A549 (cell line): Measurements from ENCODE around the gene TRIM45. TPM values are rescaled to one million over a fixed set of nuclear protein-coding genes. Genes with fewer than 3 reads are reported as not detected.
A peak's percentile ranks its signal among the peaks of the same experiment; 100 is the strongest.

Source experiments
- ATAC-seq, 2 experiments: fragments of 200-7000 bp in 1 of 2; fragments of >200 bp in 1 of 2; cut with Nextera tagmentation in 1 of 2; cut with Tn5 transposase in 1 of 2; 3 replicates each; pipeline versions ENCODE4 v1.8.0 to v1.9.1; 2018 to 2020; ENCODE audit warnings: mild to moderate bottlenecking in 1 of 2, moderate library complexity in 1 of 2
- CTCF ChIA-PET: fragments of 300-600 bp; sonication (Branson Sonifier 250); formaldehyde crosslinking; extraction: SDS; loops from one replicate; lab custom pipeline; 2021; ENCODE audit warnings: antibody characterized with exemption, inconsistent platforms; lab: Yijun Ruan, JAX
- POLR2A ChIA-PET: fragments of 350-600 bp; formaldehyde crosslinking; extraction: SDS; loops from one replicate; lab custom pipeline; 2021; ENCODE audit warnings: antibody characterized with exemption, inconsistent platforms; lab: Yijun Ruan, JAX
- DNase-seq, 2 experiments: peaks; one replicate each; pipeline versions ENCODE4 v3.0.0 to v3.0.0-alpha.2; 2011 to 2016; ENCODE audit warnings: low read depth in 1 of 2, low spot score in 1 of 2
- FAIRE-seq: peaks from 2 replicates; lab custom pipeline; 2011; peaks lifted over from hg19 to GRCh38; lab: Jason Lieb, UNC
- H3K27ac ChIP-seq, 2 experiments: fragments of >200 bp; sonication (Bioruptor Twin); formaldehyde crosslinking; 3 replicates each; pipeline ENCODE4 v1.5.1; 2016 to 2017
- H3K4me1 ChIP-seq: fragments of >200 bp; sonication (Bioruptor Twin); formaldehyde crosslinking; 3 replicates; pipeline ENCODE4 v1.6.1; 2016
- H3K4me2 ChIP-seq: fragments of >200 bp; sonication (Bioruptor Twin); formaldehyde crosslinking; 3 replicates; pipeline ENCODE4 v1.6.1; 2016
- H3K4me3 ChIP-seq: fragments of >200 bp; sonication (Bioruptor Twin); formaldehyde crosslinking; 3 replicates; pipeline ENCODE4 v1.5.1; 2016
- H3K9me3 ChIP-seq: fragments of >200 bp; sonication (Bioruptor Twin); formaldehyde crosslinking; 3 replicates; pipeline ENCODE4 v1.6.1; 2016
- ATOH8 ChIP-seq: fragments of 250-450 bp; sonication (Bioruptor Pico); IDR thresholded peaks from 2 replicates; pipeline ENCODE4 v1.5.0; 2020; ENCODE audit warnings: low read depth, mild to moderate bottlenecking, moderate library complexity
- BCL3 ChIP-seq: fragments of >200 bp; sonication (Bioruptor Twin); formaldehyde crosslinking; IDR thresholded peaks from 3 replicates; pipeline ENCODE4 v1.6.1; 2016
- BHLHE40 ChIP-seq: IDR thresholded peaks from 2 replicates; pipeline ENCODE4 v1.6.1; 2012; ENCODE audit warnings: low read depth, low read length, inconsistent platforms
- CHD2 ChIP-seq: fragments of 150-350 bp; IDR thresholded peaks from 2 replicates; pipeline ENCODE4 v1.6.1; 2014; ENCODE audit warnings: low read length; ENCODE audit not compliant: partially characterized antibody
- ELK1 ChIP-seq: fragments of 150-350 bp; IDR thresholded peaks from 2 replicates; pipeline ENCODE4 v1.6.1; 2014; ENCODE audit warnings: low read depth, mild to moderate bottlenecking, low read length
- ESRRA ChIP-seq: fragments of 150-350 bp; IDR thresholded peaks from 2 replicates; pipeline ENCODE4 v1.6.1; 2014; ENCODE audit warnings: mild to moderate bottlenecking, low read length, borderline replicate concordance
- FOSB ChIP-seq: fragments of 250-450 bp; sonication (Bioruptor Pico); IDR thresholded peaks from 2 replicates; pipeline ENCODE4 v1.5.0; 2020; ENCODE audit warnings: mild to moderate bottlenecking, moderate library complexity
- FOSL2 ChIP-seq, 2 experiments: fragments of 450-650 bp in 1 of 2; fragments of >200 bp in 1 of 2; sonication (Bioruptor Twin) in 1 of 2; formaldehyde crosslinking; IDR thresholded peaks; 2 replicates each; pipeline versions ENCODE4 v1.5.0 to v1.6.1; 2016 to 2020; ENCODE audit warnings: mild to moderate bottlenecking in 1 of 2, moderate library complexity in 1 of 2
- FOXS1 ChIP-seq: fragments of 250-450 bp; sonication (Bioruptor Pico); IDR thresholded peaks from 2 replicates; pipeline ENCODE4 v1.5.0; 2020; ENCODE audit warnings: mild to moderate bottlenecking, moderate library complexity
- HES2 ChIP-seq: fragments of >200 bp; sonication (Bioruptor Twin); formaldehyde crosslinking; IDR thresholded peaks from 2 replicates; pipeline ENCODE4 v1.6.1; 2016
- HMGXB4 ChIP-seq: fragments of 250-450 bp; sonication (Bioruptor Pico); IDR thresholded peaks from 2 replicates; pipeline ENCODE4 v1.5.0; 2021; ENCODE audit warnings: mild to moderate bottlenecking, moderate library complexity, borderline replicate concordance
- HOXB13 ChIP-seq: fragments of 250-450 bp; sonication (Bioruptor Pico); IDR thresholded peaks from 2 replicates; pipeline ENCODE4 v1.5.0; 2020; ENCODE audit warnings: low read depth, mild to moderate bottlenecking, moderate library complexity
- HOXB5 ChIP-seq: fragments of 250-450 bp; sonication (Bioruptor Pico); IDR thresholded peaks from 2 replicates; pipeline ENCODE4 v1.5.0; 2020; ENCODE audit warnings: mild to moderate bottlenecking, moderate library complexity
- JUNB ChIP-seq: fragments of >200 bp; sonication (Bioruptor Twin); formaldehyde crosslinking; IDR thresholded peaks from 2 replicates; pipeline ENCODE4 v1.6.1; 2016
- KDM5A ChIP-seq: fragments of 200-600 bp; sonication (generic); IDR thresholded peaks from 2 replicates; pipeline ENCODE4 v1.6.1; 2016; ENCODE audit warnings: antibody characterized with exemption, mild to moderate bottlenecking
- MAFK ChIP-seq: fragments of 450-650 bp; IDR thresholded peaks from 2 replicates; pipeline ENCODE4 v1.6.1; 2014; ENCODE audit not compliant: partially characterized antibody
- MAX ChIP-seq: IDR thresholded peaks from 2 replicates; pipeline ENCODE4 v1.6.1; 2012
- MAZ ChIP-seq: fragments of 150-350 bp; IDR thresholded peaks from 2 replicates; pipeline ENCODE4 v1.6.1; 2014; ENCODE audit warnings: antibody characterized with exemption, low read depth, low read length, borderline replicate concordance
- MYC ChIP-seq: IDR thresholded peaks from 2 replicates; pipeline ENCODE4 v1.6.1; 2012; ENCODE audit warnings: mild to moderate bottlenecking, inconsistent platforms, low read length, improper control_type of control experiment, borderline replicate concordance
- NFE2L2 ChIP-seq: fragments of 150-350 bp; conservative IDR thresholded peaks from 2 replicates; pipeline ENCODE4 v1.6.1; 2014; ENCODE audit warnings: low read length
- NPAS2 ChIP-seq: fragments of 250-450 bp; sonication (Bioruptor Pico); IDR thresholded peaks from 2 replicates; pipeline ENCODE4 v1.8.0; 2022; ENCODE audit warnings: mild to moderate bottlenecking, moderate library complexity, borderline replicate concordance
- RAD21 ChIP-seq, 2 experiments: fragments of >200 bp in 1 of 2; sonication (Bioruptor Twin) in 1 of 2; formaldehyde crosslinking in 1 of 2; IDR thresholded peaks in 1 of 2; conservative IDR thresholded peaks in 1 of 2; 2 replicates in 1 of 2; 3 replicates in 1 of 2; pipeline ENCODE4 v1.6.1; 2012 to 2018; ENCODE audit warnings: inconsistent platforms in 1 of 2
- RFX5 ChIP-seq: fragments of 450-650 bp; IDR thresholded peaks from 2 replicates; pipeline ENCODE4 v1.7.1; 2014; ENCODE audit warnings: antibody characterized with exemption, mild to moderate bottlenecking, moderate library complexity
- SMC3 ChIP-seq: fragments of >200 bp; sonication (Bioruptor Twin); formaldehyde crosslinking; IDR thresholded peaks from 3 replicates; pipeline ENCODE4 v1.6.1; 2018; ENCODE audit warnings: inconsistent platforms
- ZNF302 ChIP-seq: fragments of 250-450 bp; sonication (Bioruptor Pico); IDR thresholded peaks from 2 replicates; pipeline ENCODE4 v1.9.0; 2021; ENCODE audit warnings: inconsistent platforms, mild to moderate bottlenecking, moderate library complexity
- WGBS: methylation state at CpG from one replicate; pipeline ENCODE4 v1.1.6; 2017; ENCODE audit errors: missing lambda C conversion rate; 5-methylcytosine and 5-hydroxymethylcytosine counted together
- polyA plus RNA-seq, 4 experiments: library from polyadenylated mRNA; depleted of rRNA in 3 of 4; stranded (reverse); fragments of >200 nt; fragmentation: RNase III in 1 of 4; extraction: RNeasy Plus Mini Kit Qiagen cat#74134 plus additional on column Dnase treatment in 1 of 4; gene quantifications; 2 replicates in 3 of 4; 3 replicates in 1 of 4; pipeline ENCODE4 v1.2.3, GENCODE V29; 2011 to 2017

TRIM45 gene
- polyA plus RNA-seq, 2 of the 4 experiments (the other 2 are of a cell fraction): 3.0 to 3.4 TPM

GRCh38 chr1:117143172-117143571 is 21.6 kb upstream of the TRIM45 start:
- DNase-seq (no peak), FAIRE-seq (no peak), ATAC-seq (no peak)
- H3K9me3 ChIP-seq: no peaks in the 10 kb centered on the region
- CTCF ChIA-PET: interaction anchor here (1.4 kb wide), 1 partner anchor 14 kb away, joined by 5 read pairs; no protein-coding TSS in a partner anchor
- TF ChIP-seq JUNB (no peak), NPAS2 (CRISPR knock-in tag) (no peak), MAFK (no peak), MAX (no peak), HMGXB4 (CRISPR knock-in tag) (no peak)
- H3K4me1 ChIP-seq: peaks cover 20% of the 10 kb centered on the region
- POLR2A ChIA-PET: no interaction called here
- 0 out of 6 replicates have a peak overlapping the region, but pooled peaks of 1 of the 2 experiments have one; percentile 5 for H3K27ac ChIP-seq
- no peak overlapping the region for H3K4me3 ChIP-seq
- no peak overlapping the region for H3K4me2 ChIP-seq

GRCh38 chr1:117142200-117142599 is 20.7 kb upstream of the TRIM45 start:
- ChIA-PET POLR2A (no interaction called here), CTCF (interaction anchor here (1.0 kb wide), 1 partner anchor 14 kb away, joined by 4 read pairs; no protein-coding TSS in a partner anchor)
- Histone ChIP-seq H3K4me1 (peaks cover 14% of the 10 kb centered on the region), H3K4me3 (no peak overlapping the region), H3K4me2 (no peak overlapping the region), H3K9me3 (no peaks in the 10 kb centered on the region), H3K27ac (no peak overlapping the region)
- 65% methylated on average over 2 of the region's 2 CpGs for WGBS
- no peak for DNase-seq
- no peak for TF ChIP-seq ATOH8 (CRISPR knock-in tag)
- TF ChIP-seq HMGXB4 (CRISPR knock-in tag): no peak
- FAIRE-seq: no peak
- ATAC-seq: no peak

GRCh38 chr1:117138561-117138960 is 17.0 kb upstream of the TRIM45 start:
- Histone ChIP-seq H3K4me1 (no peaks in the 10 kb centered on the region), H3K4me2 (no peak overlapping the region), H3K4me3 (no peak overlapping the region), H3K9me3 (no peaks in the 10 kb centered on the region), H3K27ac (no peak overlapping the region)
- no peak for ATAC-seq
- CTCF ChIA-PET: interaction anchor here (1.8 kb wide), 1 partner anchor 10 kb away, joined by 8 read pairs; no protein-coding TSS in a partner anchor
- WGBS: 78% methylated on average over 1 of the region's 1 CpG
- TF ChIP-seq FOSL2 (IDR thresholded peaks at IDR 0.05) (no peak), FOSL2 (CRISPR knock-in tag; IDR thresholded peaks at IDR 0.05) (no peak), HOXB13 (CRISPR knock-in tag) (no peak), ESRRA (no peak), HES2 (no peak), RFX5 (no peak), KDM5A (no peak), ZNF302 (CRISPR knock-in tag) (no peak), BCL3 (no peak), FOXS1 (no peak), ELK1 (no peak), JUNB (no peak), SMC3 (no peak), MYC (no peak), NFE2L2 (no peak), CHD2 (no peak), MAZ (no peak), FOSB (no peak), RAD21 (conservative IDR thresholded peaks at IDR 0.05 in 1 of 2, IDR thresholded peaks at IDR 0.05 in 1 of 2) (no peak), BHLHE40 (no peak), HOXB5 (no peak)
- no peak for DNase-seq
- FAIRE-seq: no peak
- POLR2A ChIA-PET: no interaction called here
